ENCODE data around the gene SYNJ2BP. TPM values are rescaled to one million over a fixed set of nuclear protein-coding genes. Genes with fewer than 3 reads are reported as not detected.
"Not testable (repeated sequence)": the region's sequence is repeated elsewhere in the genome, so short reads cannot be mapped to it uniquely, and the experiment has no call there.

Gene SYNJ2BP
- total RNA-seq, 2 donors from 2014 or later = 24.1 to 24.8 TPM

DNA sequence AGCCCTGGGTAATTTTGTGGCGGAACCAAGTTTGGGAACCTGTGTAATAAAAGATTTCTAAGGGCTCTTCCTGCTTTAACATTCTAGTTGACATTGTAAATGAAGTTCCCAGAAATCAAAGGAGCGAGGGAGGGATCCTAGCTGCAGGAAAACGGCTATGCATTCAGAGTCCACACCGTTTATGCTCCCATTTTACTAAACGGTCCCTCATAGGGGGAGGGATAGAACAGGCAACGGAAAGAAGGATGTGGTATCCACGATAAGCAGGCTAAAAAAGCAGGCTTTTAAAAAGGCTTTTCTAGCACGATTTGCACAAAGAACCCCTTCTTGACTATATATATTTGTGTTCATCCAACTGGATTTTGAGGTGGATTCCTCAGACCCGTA lies 559 bp downstream of the SYNJ2BP start:
- ATAC-seq (ENCODE audit: insufficient number of reproducible peaks, low FRiP score, low read depth) = no peak
- H3K4me3 ChIP-seq = peak overlapping the region; percentile 99
- no peak for TF ChIP-seq CTCF (IDR thresholded peaks at IDR 0.05)
- no peak for DNase-seq (ENCODE audit: low spot score)
- peak overlapping the region; percentile 54 to 71 for H3K27ac ChIP-seq
- peaks cover 4 to 10% of the 10 kb centered on the region in 2 donors for H3K4me1 ChIP-seq (ENCODE audit: control insufficient read depth in 1 of 2, low read depth in 2 of 2)
- no peaks in the 10 kb centered on the region for H3K9me3 ChIP-seq
- H3K36me3 ChIP-seq = no peaks in the 10 kb centered on the region
- H3K27me3 ChIP-seq (replicated peaks; ENCODE audit: insufficient read depth) = no peaks in the 10 kb centered on the region

DNA sequence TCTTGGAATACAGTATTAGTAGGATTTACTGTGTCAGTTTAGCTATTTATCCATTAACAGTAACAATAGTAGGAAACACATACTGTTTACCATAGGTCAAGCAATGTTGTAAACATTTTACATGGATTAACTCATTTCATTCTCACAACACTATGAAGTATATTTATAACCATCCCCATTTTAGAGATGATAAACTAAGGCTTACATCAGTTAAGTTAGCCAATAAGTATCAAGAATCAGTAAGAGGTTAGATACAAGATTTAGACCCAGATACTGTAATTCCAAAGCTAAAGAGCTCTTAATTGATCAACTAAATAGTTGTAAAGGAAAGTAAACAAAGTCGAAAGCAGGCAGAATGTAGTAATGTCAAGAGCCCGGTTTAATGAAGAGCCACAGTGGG lies 1.1 kb downstream of the SYNJ2BP start:
- Histone ChIP-seq H3K9me3 (no peaks in the 10 kb centered on the region), H3K4me1 (ENCODE audit: control insufficient read depth in 1 of 2, low read depth in 2 of 2) (peaks cover 4 to 10% of the 10 kb centered on the region in 2 donors), H3K27ac (no peak overlapping the region), H3K4me3 (peak overlapping the region; percentile 99), H3K36me3 (no peaks in the 10 kb centered on the region), H3K27me3 (replicated peaks; ENCODE audit: insufficient read depth) (no peaks in the 10 kb centered on the region)
- ATAC-seq (ENCODE audit: insufficient number of reproducible peaks, low FRiP score, low read depth) (no peak), DNase-seq (ENCODE audit: low spot score) (no peak)
- no peak for TF ChIP-seq CTCF (IDR thresholded peaks at IDR 0.05)

DNA sequence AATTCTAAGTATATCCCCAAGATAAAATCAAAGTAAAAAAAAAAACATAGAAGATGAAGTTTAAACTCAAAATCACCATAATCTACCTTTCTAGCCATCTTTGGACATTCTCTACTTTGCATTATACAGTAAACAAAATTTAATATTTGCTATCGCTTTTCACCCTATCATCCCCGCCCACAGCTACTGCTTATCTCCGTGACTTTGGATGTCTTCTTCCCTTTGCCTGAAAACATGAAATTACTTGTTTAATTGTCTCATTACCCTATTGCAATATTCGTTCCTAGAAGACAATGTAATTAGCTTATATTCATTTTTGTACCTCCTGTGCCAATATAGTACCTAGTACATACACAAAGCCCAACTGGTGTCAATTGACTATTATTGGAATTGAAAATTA lies 9.3 kb downstream of the SYNJ2BP start:
- peaks cover 0 to 4% of the 10 kb centered on the region in 2 donors for H3K4me1 ChIP-seq (ENCODE audit: control insufficient read depth in 1 of 2, low read depth in 2 of 2)
- no peaks in the 10 kb centered on the region for H3K36me3 ChIP-seq
- no peak overlapping the region for H3K4me3 ChIP-seq
- DNase-seq (ENCODE audit: low spot score) = no peak
- TF ChIP-seq CTCF (IDR thresholded peaks at IDR 0.05) = no peak
- H3K27me3 ChIP-seq (replicated peaks; ENCODE audit: insufficient read depth) = no peaks in the 10 kb centered on the region
- H3K27ac ChIP-seq = no peak overlapping the region
- ATAC-seq (ENCODE audit: insufficient number of reproducible peaks, low FRiP score, low read depth) = no peak
- no peaks in the 10 kb centered on the region for H3K9me3 ChIP-seq

DNA sequence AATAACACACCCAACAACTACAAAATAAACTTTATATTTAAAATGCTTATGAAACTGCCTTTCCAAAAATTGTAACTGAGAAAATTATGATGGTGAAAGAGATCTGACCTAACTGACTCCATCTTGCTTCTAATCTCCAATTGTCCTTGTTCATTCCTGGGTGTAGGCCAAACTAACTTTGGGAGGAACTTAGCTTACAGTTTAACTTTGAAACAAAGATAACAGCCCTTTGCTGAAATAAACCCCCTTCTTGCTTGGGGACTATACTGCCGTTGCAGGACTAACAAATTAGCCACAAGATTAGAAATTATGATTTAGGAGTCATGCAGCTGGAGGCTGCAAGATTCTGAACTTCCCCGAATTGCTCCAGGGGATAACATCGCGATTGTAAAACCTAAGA lies 10.7 kb downstream of the SYNJ2BP start:
- not testable (repeated sequence) for H3K9me3 ChIP-seq; H3K27ac ChIP-seq; H3K27me3 ChIP-seq (replicated peaks; ENCODE audit: insufficient read depth); DNase-seq (ENCODE audit: low spot score); H3K4me3 ChIP-seq; ATAC-seq (ENCODE audit: insufficient number of reproducible peaks, low FRiP score, low read depth); H3K4me1 ChIP-seq (ENCODE audit: control insufficient read depth in 1 of 2, low read depth in 2 of 2); H3K36me3 ChIP-seq

DNA sequence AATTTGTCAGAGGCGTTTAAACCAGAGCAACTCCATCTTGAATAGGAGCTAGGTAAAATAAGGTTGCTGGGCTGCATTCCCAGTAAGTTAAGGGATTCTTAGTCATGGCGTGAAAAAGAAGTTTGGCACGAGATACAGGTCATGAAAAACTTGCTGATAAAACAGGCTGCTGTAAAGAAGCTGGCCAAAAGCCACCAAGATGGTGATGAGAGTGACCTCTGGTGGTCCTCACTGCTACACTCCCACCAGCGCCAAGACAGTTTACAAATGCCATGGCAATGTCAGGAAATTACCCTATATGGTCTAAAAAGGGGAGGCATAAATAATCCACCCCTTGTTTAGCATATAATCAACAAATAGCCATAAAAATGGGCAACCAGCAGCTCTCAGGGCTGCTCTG lies 13.6 kb downstream of the SYNJ2BP start:
- not testable (repeated sequence) for H3K36me3 ChIP-seq; DNase-seq (ENCODE audit: low spot score); ATAC-seq (ENCODE audit: insufficient number of reproducible peaks, low FRiP score, low read depth); H3K4me3 ChIP-seq; H3K9me3 ChIP-seq; H3K4me1 ChIP-seq (ENCODE audit: control insufficient read depth in 1 of 2, low read depth in 2 of 2); H3K27ac ChIP-seq; H3K27me3 ChIP-seq (replicated peaks; ENCODE audit: insufficient read depth)

DNA sequence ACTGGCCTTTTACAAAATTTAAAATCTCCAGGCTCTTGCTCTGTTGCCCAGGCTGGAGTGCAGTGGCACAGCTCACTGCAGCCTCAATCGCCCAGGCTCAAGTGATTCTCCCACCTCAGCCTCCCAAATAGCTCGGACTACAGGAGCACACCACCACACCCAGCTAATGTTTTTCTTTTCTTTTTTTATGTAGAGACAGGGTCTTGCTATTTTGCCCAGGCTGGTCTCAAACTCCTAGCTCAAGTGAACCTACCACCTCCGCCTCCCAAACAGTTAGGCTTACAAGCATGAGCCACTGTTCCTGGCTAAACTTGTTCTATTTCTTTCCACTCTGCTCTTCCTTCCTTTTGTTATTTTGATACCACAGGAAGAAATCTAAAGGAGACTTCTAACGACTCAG lies 15.2 kb downstream of the SYNJ2BP start:
- H3K4me3 ChIP-seq = no peak overlapping the region
- no peaks in the 10 kb centered on the region for H3K27me3 ChIP-seq (replicated peaks; ENCODE audit: insufficient read depth)
- no peak for TF ChIP-seq CTCF (IDR thresholded peaks at IDR 0.05)
- no peak overlapping the region for H3K27ac ChIP-seq
- ATAC-seq (ENCODE audit: insufficient number of reproducible peaks, low FRiP score, low read depth) = no peak
- no peak for DNase-seq (ENCODE audit: low spot score)
- peaks cover 0 to 4% of the 10 kb centered on the region in 2 donors for H3K4me1 ChIP-seq (ENCODE audit: control insufficient read depth in 1 of 2, low read depth in 2 of 2)
- no peaks in the 10 kb centered on the region for H3K9me3 ChIP-seq
- H3K36me3 ChIP-seq = no peaks in the 10 kb centered on the region
